IMR-90 (cell line): Measurements from ENCODE around the gene DYNLT4. TPM values are rescaled to one million over a fixed set of nuclear protein-coding genes. Genes with fewer than 3 reads are reported as not detected.

ENCODE experiments used
- ATAC-seq: fragments of 200-7000 bp; cut with Tn5 transposase; 2 replicates; pipeline ENCODE4 v1.9.1; 2020; ENCODE audit warnings: low read depth, mild to moderate bottlenecking, moderate library complexity
- BruUV-seq: library from RNA; stranded (reverse); fragments of 400-500 nt; replicated peaks from 2 replicates; lab custom pipeline; 2021; lab: Mats Ljungman, UMichigan
- CTCF ChIA-PET: fragments of 300-600 bp; formaldehyde crosslinking; extraction: SDS; loops from one replicate; lab custom pipeline; 2021; ENCODE audit warnings: antibody characterized with exemption; lab: Yijun Ruan, JAX
- POLR2A ChIA-PET: fragments of 300-600 bp; sonication (Branson Sonifier 250); formaldehyde crosslinking; loops from one replicate; lab custom pipeline; 2022; ENCODE audit warnings: antibody characterized with exemption; ENCODE audit not compliant: unreplicated experiment; lab: Charles Lee
- DNase-seq: peaks from one replicate; pipeline ENCODE4 v3.0.0; 2013
- H2AFZ ChIP-seq: replicated peaks from 2 replicates; pipeline ENCODE3; 2013; ENCODE audit warnings: low read length, mild to moderate bottlenecking; ENCODE audit not compliant: poor library complexity
- H2AK5ac ChIP-seq: 2 replicates; pipeline ENCODE4 v1.6.1; 2013; ENCODE audit warnings: low read depth, low read length, inconsistent platforms
- H2AK9ac ChIP-seq: replicated peaks from 2 replicates; pipeline ENCODE3; 2013; ENCODE audit warnings: mild to moderate bottlenecking, low read depth, low read length, moderate library complexity; ENCODE audit not compliant: poor library complexity
- H2BK120ac ChIP-seq: 2 replicates; pipeline ENCODE4 v1.6.1; 2013; ENCODE audit warnings: low read depth, low read length, inconsistent platforms
- H2BK15ac ChIP-seq: 3 replicates; pipeline ENCODE4 v1.6.1; 2013; ENCODE audit warnings: low read depth, low read length, inconsistent platforms
- H2BK20ac ChIP-seq: 2 replicates; pipeline ENCODE4 v1.6.1; 2013; ENCODE audit warnings: low read depth, mild to moderate bottlenecking, inconsistent platforms, low read length, moderate library complexity
- H2BK5ac ChIP-seq: 2 replicates; pipeline ENCODE4 v1.6.1; 2013; ENCODE audit warnings: mild to moderate bottlenecking, low read depth, low read length, inconsistent platforms; ENCODE audit not compliant: poor library complexity, severe bottlenecking
- H3K14ac ChIP-seq: replicated peaks from 2 replicates; pipeline ENCODE4 v1.6.1; 2013; ENCODE audit warnings: low read depth, low read length, inconsistent platforms
- H3K18ac ChIP-seq: 2 replicates; pipeline ENCODE4 v1.6.1; 2013; ENCODE audit warnings: low read depth, low read length, control low read depth
- H3K23ac ChIP-seq: 2 replicates; pipeline ENCODE4 v1.6.1; 2013; ENCODE audit warnings: low read depth, low read length, inconsistent platforms
- H3K27ac ChIP-seq: 2 replicates; pipeline ENCODE4 v1.5.1; 2013; ENCODE audit warnings: mild to moderate bottlenecking, control low read depth, low read length; ENCODE audit not compliant: insufficient read depth
- H3K27me3 ChIP-seq: 2 replicates; pipeline ENCODE4 v1.6.1; 2013; ENCODE audit warnings: low read length; ENCODE audit not compliant: control insufficient read depth, insufficient read depth
- H3K36me3 ChIP-seq: 2 replicates; pipeline ENCODE4 v1.6.1; 2013; ENCODE audit warnings: low read length, mixed read lengths; ENCODE audit not compliant: control insufficient read depth, insufficient read depth
- H3K4ac ChIP-seq: 2 replicates; pipeline ENCODE4 v1.6.1; 2013; ENCODE audit warnings: low read depth, low read length, inconsistent platforms
- H3K4me1 ChIP-seq: 2 replicates; pipeline ENCODE4 v1.6.1; 2013; ENCODE audit warnings: low read length, mixed read lengths; ENCODE audit not compliant: control insufficient read depth, insufficient read depth
- H3K4me2 ChIP-seq: 2 replicates; pipeline ENCODE4 v1.6.1; 2013; ENCODE audit warnings: low read depth, mild to moderate bottlenecking, control low read depth, low read length, moderate library complexity
- H3K4me3 ChIP-seq: 2 replicates; pipeline ENCODE4 v1.5.1; 2013; ENCODE audit warnings: low read depth, mild to moderate bottlenecking, control low read depth, low read length, moderate library complexity; ENCODE audit not compliant: insufficient read depth
- H3K56ac ChIP-seq: 2 replicates; pipeline ENCODE4 v1.6.1; 2013; ENCODE audit warnings: low read length, inconsistent platforms; ENCODE audit not compliant: insufficient read depth; ENCODE audit errors: extremely low read depth
- H3K79me1 ChIP-seq, 2 experiments: 2 replicates each; pipeline ENCODE4 v1.6.1; 2013; ENCODE audit warnings: low read length in 2 of 2, inconsistent platforms in 1 of 2, low read depth in 1 of 2
- H3K9ac ChIP-seq: 2 replicates; pipeline ENCODE4 v1.6.1; 2013; ENCODE audit warnings: low read depth, low read length, control low read depth
- H3K9me1 ChIP-seq: 2 replicates; pipeline ENCODE4 v1.6.1; 2013; ENCODE audit warnings: low read length, inconsistent platforms; ENCODE audit not compliant: insufficient read depth
- H3K9me3 ChIP-seq: 2 replicates; pipeline ENCODE4 v1.6.1; 2013; ENCODE audit warnings: low read length; ENCODE audit not compliant: control insufficient read depth, insufficient read depth
- H4K20me1 ChIP-seq: 2 replicates; pipeline ENCODE4 v1.6.1; 2013; ENCODE audit warnings: low read length, inconsistent platforms; ENCODE audit not compliant: insufficient read depth
- H4K5ac ChIP-seq: 2 replicates; pipeline ENCODE4 v1.6.1; 2013; ENCODE audit warnings: mild to moderate bottlenecking, low read depth, low read length, control low read depth
- H4K8ac ChIP-seq, 2 experiments: 2 replicates each; pipeline ENCODE4 v1.6.1; 2013; ENCODE audit warnings: low read depth in 2 of 2, low read length in 2 of 2, control low read depth in 1 of 2, inconsistent platforms in 1 of 2
- H4K91ac ChIP-seq: 2 replicates; pipeline ENCODE4 v1.6.1; 2013; ENCODE audit warnings: low read depth, low read length, inconsistent platforms; ENCODE audit not compliant: insufficient read depth
- BHLHE40 ChIP-seq: fragments of 150-350 bp; IDR thresholded peaks from 2 replicates; pipeline ENCODE4 v1.6.1; 2016; ENCODE audit warnings: mild to moderate bottlenecking, low read depth, low read length
- CEBPB ChIP-seq: IDR thresholded peaks from 2 replicates; pipeline ENCODE4 v1.6.1; 2012; ENCODE audit warnings: low read depth, low read length, improper control_type of control experiment
- CHD1 ChIP-seq: IDR thresholded peaks from 2 replicates; pipeline ENCODE4 v1.6.1; 2012; ENCODE audit warnings: low read depth, low read length, improper control_type of control experiment
- FOS ChIP-seq: fragments of 150-350 bp; IDR thresholded peaks from 2 replicates; pipeline ENCODE4 v1.6.1; 2016; ENCODE audit warnings: low read depth, low read length
- MAFK ChIP-seq: IDR thresholded peaks from 2 replicates; pipeline ENCODE4 v1.6.1; 2012; ENCODE audit warnings: low read depth, low read length, improper control_type of control experiment
- MAZ ChIP-seq: IDR thresholded peaks from 2 replicates; pipeline ENCODE4 v1.6.1; 2012; ENCODE audit warnings: low read depth, mild to moderate bottlenecking, low read length, improper control_type of control experiment, moderate library complexity, borderline replicate concordance
- MXI1 ChIP-seq: IDR thresholded peaks from 2 replicates; pipeline ENCODE4 v1.6.1; 2012; ENCODE audit warnings: low read depth, mild to moderate bottlenecking, low read length, moderate library complexity, borderline replicate concordance
- NFE2L2 ChIP-seq: fragments of 150-350 bp; IDR thresholded peaks from 2 replicates; pipeline ENCODE4 v1.6.1; 2016; ENCODE audit warnings: low read depth, mild to moderate bottlenecking, low read length
- POLR2A ChIP-seq: IDR thresholded peaks from 2 replicates; pipeline ENCODE4 v1.6.1; 2012; ENCODE audit warnings: mild to moderate bottlenecking, low read depth, low read length
- RAD21 ChIP-seq: IDR thresholded peaks from 2 replicates; pipeline ENCODE4 v1.6.1; 2012; ENCODE audit warnings: low read length, improper control_type of control experiment
- RCOR1 ChIP-seq: IDR thresholded peaks from 2 replicates; pipeline ENCODE4 v1.6.1; 2012; ENCODE audit warnings: mild to moderate bottlenecking, low read length, improper control_type of control experiment; ENCODE audit not compliant: insufficient replicate concordance
- RFX5 ChIP-seq: IDR thresholded peaks from 2 replicates; pipeline ENCODE4 v1.8.0; 2012; ENCODE audit warnings: low read depth, mild to moderate bottlenecking, low read length, moderate library complexity
- SMC3 ChIP-seq: fragments of 150-350 bp; IDR thresholded peaks from 2 replicates; pipeline ENCODE4 v1.6.1; 2016; ENCODE audit warnings: low read depth, mild to moderate bottlenecking, antibody characterized with exemption, low read length, moderate library complexity
- WGBS, 2 experiments: methylation state at CpG; one replicate each; pipeline versions ENCODE4 v1.1.5 to v1.1.7; 2013; ENCODE audit warnings: missing lambda C conversion rate in 2 of 2; ENCODE audit not compliant: insufficient read length in 1 of 2; ENCODE audit errors: extremely low coverage in 2 of 2; 5-methylcytosine and 5-hydroxymethylcytosine counted together
- dilution Hi-C: fragments of 300-500 bp; cut with HindIII; formaldehyde crosslinking; loops from one replicate; pipeline ENCODE4 v1.14.3; 2018; ENCODE audit warnings: low sequenced_read_pairs; ENCODE audit not compliant: unreplicated experiment
- in situ Hi-C: fragments of 300-500 bp; cut with MboI; formaldehyde crosslinking; loops from 3 replicates; pipeline ENCODE4 v1.14.3; 2019; ENCODE audit warnings: low sequenced_read_pairs, inconsistent platforms, mixed read lengths
- intact Hi-C: fragments of 100-400 bp; cut with micrococcal nuclease; formaldehyde crosslinking; loops from 2 replicates; pipeline ENCODE4 v1.10.0; 2022
- polyA plus RNA-seq, 3 experiments: library from polyadenylated mRNA; depleted of rRNA; stranded (reverse); fragments of >200 nt; gene quantifications; 2 replicates each; pipeline ENCODE4 v1.2.3, GENCODE V29; 2012; ENCODE audit warnings: low replicate concordance in 1 of 3
- total RNA-seq: library from RNA; depleted of rRNA; stranded (reverse); fragments of >200 nt; gene quantifications from 2 replicates; pipeline ENCODE4 v1.2.3, GENCODE V29; 2012
- TF ChIP-seq, protein P1 (sequence below): conservative IDR thresholded peaks from 2 replicates; pipeline ENCODE4 v1.5.1; 2012; ENCODE audit warnings: mild to moderate bottlenecking, low read depth, low read length, improper control_type of control experiment
- TF ChIP-seq, protein P2 (sequence below): fragments of 150-350 bp; IDR thresholded peaks from 2 replicates; pipeline ENCODE4 v1.6.1; 2016; ENCODE audit warnings: low read depth, mild to moderate bottlenecking, low read length, moderate library complexity, borderline replicate concordance
- TF ChIP-seq, protein P3 (sequence below): fragments of 150-350 bp; IDR thresholded peaks from 2 replicates; pipeline ENCODE4 v1.6.1; 2017; ENCODE audit warnings: mild to moderate bottlenecking, antibody characterized with exemption, low read length, low read depth

DYNLT4 gene
- total and polyA plus RNA-seq, 2 of the 4 experiments (the other 2 are of a cell fraction): not detected

DNA sequence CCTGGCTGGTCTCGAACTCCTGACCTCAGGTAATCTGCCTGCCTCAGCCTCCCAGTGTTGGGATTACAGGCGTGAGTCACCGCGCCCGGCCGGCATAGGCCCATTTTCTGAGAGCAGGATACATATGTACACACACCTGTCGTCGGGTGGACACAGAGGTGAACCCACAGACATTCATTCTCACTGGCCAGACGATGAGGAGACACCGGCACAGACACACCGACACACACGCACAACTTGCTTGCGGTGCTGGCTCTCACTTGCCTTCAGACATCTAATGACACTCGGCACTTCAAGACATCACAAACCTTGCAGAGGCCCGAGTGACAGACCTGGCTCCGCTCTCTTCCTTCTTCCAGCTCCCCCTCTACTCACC, 35.3 kb upstream of the DYNLT4 start:
- in situ Hi-C loops: no loop called here
- Histone ChIP-seq H3K14ac (peak overlapping the region; percentile 31; the same call in 1 of the 2 replicates), H3K9me3 (no peaks in the 10 kb centered on the region), H3K9ac (no peak overlapping the region), H2BK20ac (no peak overlapping the region), H3K79me1 (no peaks in the 10 kb centered on the region), H2BK15ac (no peak overlapping the region), H3K4me3 (peak overlapping the region; percentile 51), H3K4me2 (peak overlapping the region; percentile 54), H3K27ac (no peak overlapping the region; the same call in 1 of the 2 replicates), H2AFZ (peak overlapping the region; percentile 93), H2BK5ac (no peak overlapping the region), H2BK120ac (no peak overlapping the region), H3K4ac (peak overlapping the region; percentile 20; the same call in 1 of the 2 replicates), H3K27me3 (no peaks in the 10 kb centered on the region; the same call in 1 of the 2 replicates), H2AK9ac (peak overlapping the region; percentile 89), H3K18ac (no peak overlapping the region), H2AK5ac (peak overlapping the region; percentile 29; the same call in 1 of the 2 replicates), H4K91ac (no peak overlapping the region), H3K9me1 (no peaks in the 10 kb centered on the region; the same call in 1 of the 2 replicates), H3K56ac (no peak overlapping the region; the same call in 1 of the 2 replicates), H4K8ac (no peak overlapping the region), H4K5ac (no peak overlapping the region), H4K20me1 (no peaks in the 10 kb centered on the region), H3K23ac (peak overlapping the region; percentile 16; the same call in 1 of the 2 replicates), H3K4me1 (no peaks in the 10 kb centered on the region), H3K36me3 (no peaks in the 10 kb centered on the region)
- dilution Hi-C loops: no loop called here
- BruUV-seq: no TSS peak
- CTCF ChIA-PET: no interaction called here
- DNase-seq (no peak), ATAC-seq (no peak)
- WGBS, 2 experiments: 60% methylated on average over 13 of the region's 16 CpGs; no CpG with 5 or more reads in 1 of the 2 experiments
- TF ChIP-seq MAFK (no peak), NFE2L2 (no peak), MAZ (no peak), RCOR1 (no peak), CHD1 (no peak), SMC3 (no peak), POLR2A (no peak), RAD21 (no peak), RFX5 (no peak), CEBPB (no peak), BHLHE40 (no peak), MXI1 (no peak), FOS (no peak)
- TF ChIP-seq, protein P1, sequence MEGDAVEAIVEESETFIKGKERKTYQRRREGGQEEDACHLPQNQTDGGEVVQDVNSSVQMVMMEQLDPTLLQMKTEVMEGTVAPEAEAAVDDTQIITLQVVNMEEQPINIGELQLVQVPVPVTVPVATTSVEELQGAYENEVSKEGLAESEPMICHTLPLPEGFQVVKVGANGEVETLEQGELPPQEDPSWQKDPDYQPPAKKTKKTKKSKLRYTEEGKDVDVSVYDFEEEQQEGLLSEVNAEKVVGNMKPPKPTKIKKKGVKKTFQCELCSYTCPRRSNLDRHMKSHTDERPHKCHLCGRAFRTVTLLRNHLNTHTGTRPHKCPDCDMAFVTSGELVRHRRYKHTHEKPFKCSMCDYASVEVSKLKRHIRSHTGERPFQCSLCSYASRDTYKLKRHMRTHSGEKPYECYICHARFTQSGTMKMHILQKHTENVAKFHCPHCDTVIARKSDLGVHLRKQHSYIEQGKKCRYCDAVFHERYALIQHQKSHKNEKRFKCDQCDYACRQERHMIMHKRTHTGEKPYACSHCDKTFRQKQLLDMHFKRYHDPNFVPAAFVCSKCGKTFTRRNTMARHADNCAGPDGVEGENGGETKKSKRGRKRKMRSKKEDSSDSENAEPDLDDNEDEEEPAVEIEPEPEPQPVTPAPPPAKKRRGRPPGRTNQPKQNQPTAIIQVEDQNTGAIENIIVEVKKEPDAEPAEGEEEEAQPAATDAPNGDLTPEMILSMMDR: no peak
- TF ChIP-seq, protein P2, sequence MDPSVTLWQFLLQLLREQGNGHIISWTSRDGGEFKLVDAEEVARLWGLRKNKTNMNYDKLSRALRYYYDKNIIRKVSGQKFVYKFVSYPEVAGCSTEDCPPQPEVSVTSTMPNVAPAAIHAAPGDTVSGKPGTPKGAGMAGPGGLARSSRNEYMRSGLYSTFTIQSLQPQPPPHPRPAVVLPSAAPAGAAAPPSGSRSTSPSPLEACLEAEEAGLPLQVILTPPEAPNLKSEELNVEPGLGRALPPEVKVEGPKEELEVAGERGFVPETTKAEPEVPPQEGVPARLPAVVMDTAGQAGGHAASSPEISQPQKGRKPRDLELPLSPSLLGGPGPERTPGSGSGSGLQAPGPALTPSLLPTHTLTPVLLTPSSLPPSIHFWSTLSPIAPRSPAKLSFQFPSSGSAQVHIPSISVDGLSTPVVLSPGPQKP: no peak
- TF ChIP-seq, protein P3, sequence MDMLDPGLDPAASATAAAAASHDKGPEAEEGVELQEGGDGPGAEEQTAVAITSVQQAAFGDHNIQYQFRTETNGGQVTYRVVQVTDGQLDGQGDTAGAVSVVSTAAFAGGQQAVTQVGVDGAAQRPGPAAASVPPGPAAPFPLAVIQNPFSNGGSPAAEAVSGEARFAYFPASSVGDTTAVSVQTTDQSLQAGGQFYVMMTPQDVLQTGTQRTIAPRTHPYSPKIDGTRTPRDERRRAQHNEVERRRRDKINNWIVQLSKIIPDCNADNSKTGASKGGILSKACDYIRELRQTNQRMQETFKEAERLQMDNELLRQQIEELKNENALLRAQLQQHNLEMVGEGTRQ: no peak
- intact Hi-C loops: no loop called here
- POLR2A ChIA-PET: no interaction called here
